HEK293 (cell line): Measurements from ENCODE around the gene KCNAB2.

Experiments used
- CTCF ChIA-PET: fragments of 350-600 bp; formaldehyde crosslinking; extraction: SDS; loops from one replicate; lab custom pipeline; 2021; ENCODE audit warnings: antibody characterized with exemption; lab: Yijun Ruan, JAX
- POLR2A ChIA-PET: fragments of 300-600 bp; formaldehyde crosslinking; extraction: SDS; loops from one replicate; lab custom pipeline; 2020; ENCODE audit warnings: antibody characterized with exemption, inconsistent platforms; lab: Yijun Ruan, JAX
- H3K27ac ChIP-seq: fragments of 200-500 bp; sonication (Bioruptor generic); 2 replicates; pipeline ENCODE4 v1.5.1; 2014; ENCODE audit warnings: low read depth, low read length, control low read depth, inconsistent platforms; ENCODE audit errors: extremely low read depth
- H3K36me3 ChIP-seq, 2 experiments: fragments of 200-500 bp in 1 of 2; sonication (Bioruptor generic) in 1 of 2; 1 replicate in 1 of 2; 2 replicates in 1 of 2; pipeline ENCODE4 v1.5.1; 2014 to 2017; ENCODE audit warnings: inconsistent platforms in 2 of 2, low read length in 2 of 2; ENCODE audit not compliant: control insufficient read depth in 2 of 2, insufficient read depth in 1 of 2
- H3K4me1 ChIP-seq: fragments of 200-500 bp; sonication (Bioruptor generic); 2 replicates; pipeline ENCODE4 v1.5.1; 2014; ENCODE audit warnings: mild to moderate bottlenecking, low read length, inconsistent platforms; ENCODE audit not compliant: control insufficient read depth, insufficient read depth
- H3K4me3 ChIP-seq: 2 replicates; pipeline ENCODE4 v1.5.1; 2011; ENCODE audit warnings: low read depth, mild to moderate bottlenecking, control low read depth, low read length, moderate library complexity
- H3K9me3 ChIP-seq: fragments of 200-500 bp; sonication (Bioruptor generic); 2 replicates; pipeline ENCODE4 v1.5.1; 2014; ENCODE audit warnings: low read depth, low read length, inconsistent platforms; ENCODE audit not compliant: control insufficient read depth, insufficient read depth
- GLIS2 ChIP-seq: fragments of 450-650 bp; formaldehyde crosslinking; IDR thresholded peaks from 2 replicates; pipeline ENCODE4 v1.5.1; 2016; ENCODE audit warnings: missing biosample characterization, missing genetic modification characterization
- HOXD13 ChIP-seq: sonication (generic); formaldehyde crosslinking; IDR thresholded peaks from 2 replicates; pipeline ENCODE4 v1.8.0; 2022; ENCODE audit warnings: missing genetic modification reagents, borderline replicate concordance
- KLF1 ChIP-seq: fragments of 450-650 bp; formaldehyde crosslinking; IDR thresholded peaks from 2 replicates; pipeline ENCODE4 v1.5.1; 2016; ENCODE audit warnings: missing biosample characterization, missing genetic modification characterization
- KLF17 ChIP-seq: fragments of 450-650 bp; formaldehyde crosslinking; IDR thresholded peaks from 2 replicates; pipeline ENCODE4 v1.5.1; 2016; ENCODE audit warnings: missing biosample characterization, missing genetic modification characterization
- MYNN ChIP-seq: fragments of 450-650 bp; formaldehyde crosslinking; IDR thresholded peaks from 2 replicates; pipeline ENCODE4 v1.5.1; 2016; ENCODE audit warnings: missing biosample characterization, missing genetic modification characterization, borderline replicate concordance
- OSR2 ChIP-seq: fragments of 450-650 bp; formaldehyde crosslinking; IDR thresholded peaks from 2 replicates; pipeline ENCODE4 v1.5.1; 2016; ENCODE audit warnings: missing biosample characterization, missing genetic modification characterization
- REPIN1 ChIP-seq: fragments of 450-650 bp; formaldehyde crosslinking; IDR thresholded peaks from 2 replicates; pipeline ENCODE4 v1.5.1; 2017; ENCODE audit warnings: missing biosample characterization, missing genetic modification characterization, low read depth
- SCRT2 ChIP-seq: fragments of 450-650 bp; formaldehyde crosslinking; IDR thresholded peaks from 2 replicates; pipeline ENCODE4 v1.5.1; 2016; ENCODE audit warnings: missing biosample characterization, missing genetic modification characterization
- SP7 ChIP-seq: fragments of 450-650 bp; formaldehyde crosslinking; IDR thresholded peaks from 2 replicates; pipeline ENCODE4 v1.5.1; 2016; ENCODE audit warnings: missing biosample characterization, missing genetic modification characterization
- ZEB2 ChIP-seq: fragments of 450-650 bp; formaldehyde crosslinking; IDR thresholded peaks from 2 replicates; pipeline ENCODE4 v1.5.1; 2016; ENCODE audit warnings: missing biosample characterization, missing genetic modification characterization
- ZNF140 ChIP-seq: fragments of 450-650 bp; formaldehyde crosslinking; IDR thresholded peaks from 2 replicates; pipeline ENCODE4 v1.5.1; 2016; ENCODE audit warnings: missing biosample characterization, missing genetic modification characterization
- ZNF24 ChIP-seq: fragments of 450-650 bp; formaldehyde crosslinking; IDR thresholded peaks from 2 replicates; pipeline ENCODE4 v1.5.1; 2016; ENCODE audit warnings: missing biosample characterization, missing genetic modification characterization
- ZNF266 ChIP-seq: fragments of 450-650 bp; formaldehyde crosslinking; IDR thresholded peaks from 2 replicates; pipeline ENCODE4 v1.5.1; 2016; ENCODE audit warnings: missing biosample characterization, missing genetic modification characterization, low read depth
- ZNF302 ChIP-seq: fragments of 450-650 bp; formaldehyde crosslinking; IDR thresholded peaks from 2 replicates; pipeline ENCODE4 v1.5.1; 2016; ENCODE audit warnings: missing biosample characterization, missing genetic modification characterization, low read depth
- ZNF501 ChIP-seq: fragments of 450-650 bp; formaldehyde crosslinking; IDR thresholded peaks from 2 replicates; pipeline ENCODE4 v1.5.1; 2016; ENCODE audit warnings: missing biosample characterization, missing genetic modification characterization
- ZNF514 ChIP-seq: fragments of 450-650 bp; formaldehyde crosslinking; IDR thresholded peaks from 2 replicates; pipeline ENCODE4 v1.5.1; 2016; ENCODE audit warnings: missing biosample characterization, missing genetic modification characterization
- ZNF530 ChIP-seq: fragments of 450-650 bp; formaldehyde crosslinking; IDR thresholded peaks from 2 replicates; pipeline ENCODE4 v1.5.1; 2016; ENCODE audit warnings: low read depth, missing biosample characterization, missing genetic modification characterization
- ZNF549 ChIP-seq: fragments of 450-650 bp; IDR thresholded peaks from 2 replicates; pipeline ENCODE4 v1.5.1; 2018; ENCODE audit warnings: missing biosample characterization, missing genetic modification characterization, mild to moderate bottlenecking, inconsistent platforms, moderate library complexity
- ZNF555 ChIP-seq: fragments of 450-650 bp; formaldehyde crosslinking; conservative IDR thresholded peaks from 2 replicates; pipeline ENCODE4 v1.5.1; 2017; ENCODE audit warnings: missing biosample characterization, mild to moderate bottlenecking, missing genetic modification characterization, inconsistent platforms
- ZNF558 ChIP-seq: fragments of 450-650 bp; formaldehyde crosslinking; IDR thresholded peaks from 2 replicates; pipeline ENCODE4 v1.5.1; 2016; ENCODE audit warnings: missing biosample characterization, missing genetic modification characterization
- ZNF561 ChIP-seq: fragments of 450-650 bp; IDR thresholded peaks from 2 replicates; pipeline ENCODE4 v1.5.1; 2018; ENCODE audit warnings: missing biosample characterization, missing genetic modification characterization, borderline replicate concordance
- ZNF571 ChIP-seq: fragments of 450-650 bp; formaldehyde crosslinking; IDR thresholded peaks from 2 replicates; pipeline ENCODE4 v1.5.0; 2017; ENCODE audit warnings: missing biosample characterization, missing genetic modification characterization
- ZNF670 ChIP-seq: fragments of 450-650 bp; formaldehyde crosslinking; IDR thresholded peaks from 2 replicates; pipeline ENCODE4 v1.5.1; 2016; ENCODE audit warnings: missing biosample characterization, missing genetic modification characterization, low read depth
- ZNF692 ChIP-seq: fragments of 450-650 bp; formaldehyde crosslinking; IDR thresholded peaks from 2 replicates; pipeline ENCODE4 v1.5.1; 2016; ENCODE audit warnings: missing biosample characterization, missing genetic modification characterization
- ZNF768 ChIP-seq: fragments of 450-650 bp; formaldehyde crosslinking; IDR thresholded peaks from 2 replicates; pipeline ENCODE4 v1.5.1; 2018; ENCODE audit warnings: missing biosample characterization, mild to moderate bottlenecking, missing genetic modification characterization
- ZNF791 ChIP-seq: fragments of 450-650 bp; formaldehyde crosslinking; IDR thresholded peaks from 2 replicates; pipeline ENCODE4 v1.5.1; 2016; ENCODE audit warnings: missing biosample characterization, missing genetic modification characterization
- TF ChIP-seq, protein P1 (sequence below): fragments of 450-650 bp; formaldehyde crosslinking; IDR thresholded peaks from 2 replicates; pipeline ENCODE4 v1.5.1; 2016; ENCODE audit warnings: missing biosample characterization, missing genetic modification characterization
- TF ChIP-seq, protein P2 (sequence below): fragments of 450-650 bp; formaldehyde crosslinking; IDR thresholded peaks from 2 replicates; pipeline ENCODE4 v1.5.1; 2016; ENCODE audit warnings: missing biosample characterization, missing genetic modification characterization

KCNAB2 gene

GRCh38 chr1:6094246-6094645, 48.6 kb downstream of the KCNAB2 start:
- Histone ChIP-seq H3K9me3 (no peaks in the 10 kb centered on the region), H3K4me3 (no peak overlapping the region), H3K36me3 (no peaks in the 10 kb centered on the region), H3K4me1 (no peaks in the 10 kb centered on the region), H3K27ac (no peak overlapping the region)
- ChIA-PET POLR2A (no interaction called here), CTCF (interaction anchor here (0.8 kb wide), 1 partner anchor 31 kb away, joined by 5 read pairs; no protein-coding TSS in a partner anchor)
- TF ChIP-seq ZNF530 (tag by site-specific recombination) (no peak), ZNF692 (no peak), GLIS2 (tag by site-specific recombination) (no peak), ZNF549 (tag by site-specific recombination) (no peak), ZNF501 (no peak), REPIN1 (tag by site-specific recombination) (no peak), ZNF514 (no peak), SCRT2 (no peak), ZNF555 (tag by site-specific recombination) (no peak), ZNF571 (no peak), OSR2 (tag by site-specific recombination) (no peak)

DNA sequence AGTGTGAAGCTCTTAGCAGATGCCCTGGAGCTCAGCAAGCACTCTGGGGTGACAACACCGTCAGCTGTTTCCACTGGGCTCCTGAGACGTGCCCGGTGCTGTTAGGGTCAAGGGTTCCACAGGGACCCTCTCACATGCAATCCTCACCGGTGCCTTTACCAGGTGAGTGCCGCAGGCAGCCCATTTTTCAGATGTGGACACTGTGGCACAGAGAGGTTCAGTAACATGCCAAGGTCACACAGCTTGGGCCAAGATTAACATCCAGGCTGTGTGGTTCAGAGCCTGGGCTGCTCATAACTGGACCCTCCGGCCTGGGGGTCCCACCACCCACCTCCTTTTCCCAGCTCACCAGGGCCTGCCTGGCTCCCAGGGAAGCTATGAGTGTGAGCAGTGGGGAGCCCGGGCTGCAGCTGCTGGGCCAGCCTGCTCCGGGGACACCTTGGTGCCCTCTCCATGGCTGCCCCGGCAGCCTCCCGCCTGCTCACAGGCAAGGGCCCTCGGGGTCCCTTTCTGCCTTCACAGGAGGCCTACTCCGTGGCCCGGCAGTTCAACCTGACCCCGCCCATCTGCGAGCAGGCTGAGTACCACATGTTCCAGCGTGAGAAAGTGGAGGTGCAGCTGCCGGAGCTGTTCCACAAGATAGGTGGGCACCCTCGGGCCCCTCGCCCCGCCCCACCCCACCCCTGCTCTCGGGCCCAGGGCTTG, 49.3 kb downstream of the KCNAB2 start:
- H3K4me1 ChIP-seq, result no peaks in the 10 kb centered on the region
- ChIA-PET CTCF (interaction anchor here (0.7 to 0.8 kb wide), 2 partner anchors 21 to 32 kb away, joined by 3 to 5 read pairs; no protein-coding TSS in a partner anchor), POLR2A (no interaction called here)
- H3K36me3 ChIP-seq, result no peaks in the 10 kb centered on the region
- peak; percentile 97 for TF ChIP-seq ZNF768 (tag by site-specific recombination)
- TF ChIP-seq ZNF140 (tag by site-specific recombination), result no peak
- no peaks in the 10 kb centered on the region for H3K9me3 ChIP-seq
- no peak overlapping the region for H3K4me3 ChIP-seq
- H3K27ac ChIP-seq, result no peak overlapping the region

- POLR2A ChIA-PET, result no interaction called here
- Histone ChIP-seq H3K9me3 (no peaks in the 10 kb centered on the region), H3K4me3 (no peak overlapping the region), H3K27ac (no peak overlapping the region), H3K4me1 (no peaks in the 10 kb centered on the region), H3K36me3 (no peaks in the 10 kb centered on the region)
- CTCF ChIA-PET, result no interaction called here
- no peak for TF ChIP-seq ZNF302 (tag by site-specific recombination)
- TF ChIP-seq KLF17 (tag by site-specific recombination), result no peak
- TF ChIP-seq ZNF791 (tag by site-specific recombination), result no peak
- TF ChIP-seq SP7 (tag by site-specific recombination), result no peak
- TF ChIP-seq ZNF670 (tag by site-specific recombination), result no peak
- TF ChIP-seq MYNN (tag by site-specific recombination), result no peak
- TF ChIP-seq, protein P1, sequence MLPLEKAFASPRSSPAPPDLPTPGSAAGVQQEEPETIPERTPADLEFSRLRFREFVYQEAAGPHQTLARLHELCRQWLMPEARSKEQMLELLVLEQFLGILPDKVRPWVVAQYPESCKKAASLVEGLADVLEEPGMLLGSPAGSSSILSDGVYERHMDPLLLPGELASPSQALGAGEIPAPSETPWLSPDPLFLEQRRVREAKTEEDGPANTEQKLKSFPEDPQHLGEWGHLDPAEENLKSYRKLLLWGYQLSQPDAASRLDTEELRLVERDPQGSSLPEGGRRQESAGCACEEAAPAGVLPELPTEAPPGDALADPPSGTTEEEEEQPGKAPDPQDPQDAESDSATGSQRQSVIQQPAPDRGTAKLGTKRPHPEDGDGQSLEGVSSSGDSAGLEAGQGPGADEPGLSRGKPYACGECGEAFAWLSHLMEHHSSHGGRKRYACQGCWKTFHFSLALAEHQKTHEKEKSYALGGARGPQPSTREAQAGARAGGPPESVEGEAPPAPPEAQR (tag by site-specific recombination), result no peak
- no peak for TF ChIP-seq ZNF558 (tag by site-specific recombination)
- no peak for TF ChIP-seq HOXD13
- no peak for TF ChIP-seq KLF1 (tag by site-specific recombination)
- TF ChIP-seq, protein P2, sequence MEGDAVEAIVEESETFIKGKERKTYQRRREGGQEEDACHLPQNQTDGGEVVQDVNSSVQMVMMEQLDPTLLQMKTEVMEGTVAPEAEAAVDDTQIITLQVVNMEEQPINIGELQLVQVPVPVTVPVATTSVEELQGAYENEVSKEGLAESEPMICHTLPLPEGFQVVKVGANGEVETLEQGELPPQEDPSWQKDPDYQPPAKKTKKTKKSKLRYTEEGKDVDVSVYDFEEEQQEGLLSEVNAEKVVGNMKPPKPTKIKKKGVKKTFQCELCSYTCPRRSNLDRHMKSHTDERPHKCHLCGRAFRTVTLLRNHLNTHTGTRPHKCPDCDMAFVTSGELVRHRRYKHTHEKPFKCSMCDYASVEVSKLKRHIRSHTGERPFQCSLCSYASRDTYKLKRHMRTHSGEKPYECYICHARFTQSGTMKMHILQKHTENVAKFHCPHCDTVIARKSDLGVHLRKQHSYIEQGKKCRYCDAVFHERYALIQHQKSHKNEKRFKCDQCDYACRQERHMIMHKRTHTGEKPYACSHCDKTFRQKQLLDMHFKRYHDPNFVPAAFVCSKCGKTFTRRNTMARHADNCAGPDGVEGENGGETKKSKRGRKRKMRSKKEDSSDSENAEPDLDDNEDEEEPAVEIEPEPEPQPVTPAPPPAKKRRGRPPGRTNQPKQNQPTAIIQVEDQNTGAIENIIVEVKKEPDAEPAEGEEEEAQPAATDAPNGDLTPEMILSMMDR (tag by site-specific recombination), result no peak
- TF ChIP-seq ZNF266 (tag by site-specific recombination), result no peak
- no peak for TF ChIP-seq ZNF561 (tag by site-specific recombination)
- no peak for TF ChIP-seq ZEB2 (tag by site-specific recombination)
- no peak for TF ChIP-seq ZNF24 (tag by site-specific recombination)
Observed at GRCh38 chr1:6095511-6096242, 50.0 kb downstream of the KCNAB2 start.
